PC-9 (cell line): ENCODE measurements around the gene TEDC2.

ENCODE experiments used
- EZH2 ChIP-seq: fragments of 200-600 bp; sonication (generic); IDR thresholded peaks from 2 replicates; pipeline ENCODE4 v1.8.0; 2017; ENCODE audit warnings: antibody characterized with exemption, low read depth
- TF ChIP-seq, protein P1 (sequence below): fragments of 200-600 bp; sonication (generic); conservative IDR thresholded peaks from 2 replicates; pipeline ENCODE4 v1.6.1; 2017; ENCODE audit warnings: mixed run types, antibody characterized with exemption, mild to moderate bottlenecking, moderate library complexity

DNA sequence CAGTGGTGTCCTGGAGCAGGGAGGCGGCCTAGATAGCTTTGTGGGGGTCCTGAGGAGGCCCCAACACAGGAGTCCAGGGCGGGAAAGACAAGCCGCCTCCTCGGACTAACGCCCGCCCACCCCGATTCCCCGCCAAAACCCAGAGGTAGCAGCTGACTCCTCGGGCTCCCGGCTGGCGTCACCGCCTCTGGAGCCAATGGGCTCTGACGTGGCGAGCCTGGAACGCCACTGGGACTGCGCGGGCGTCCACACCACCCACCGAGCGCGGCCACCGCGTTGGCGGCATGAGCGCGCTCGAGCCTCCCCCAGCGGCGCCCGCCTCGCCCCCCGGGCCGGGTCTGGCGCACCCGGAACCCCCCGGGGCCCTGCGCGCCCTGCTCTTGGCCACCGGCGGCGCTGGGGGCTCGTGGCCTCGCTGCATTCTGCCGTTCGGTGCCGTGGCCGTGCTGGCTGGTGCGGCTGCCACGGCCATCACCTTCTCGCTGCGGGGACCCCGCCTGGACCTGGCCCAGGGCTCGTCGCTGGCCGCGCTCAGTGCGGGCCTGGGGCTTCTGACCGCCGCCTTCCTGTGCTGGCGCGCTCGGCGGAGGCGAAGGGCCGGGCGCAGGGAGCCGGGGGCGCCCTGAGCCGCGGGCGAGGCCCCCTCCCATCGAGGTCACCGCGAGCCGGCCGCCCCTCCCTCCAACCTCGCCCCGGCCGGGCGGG is 7.8 kb downstream of the TEDC2 start:
- TF ChIP-seq, protein P1, sequence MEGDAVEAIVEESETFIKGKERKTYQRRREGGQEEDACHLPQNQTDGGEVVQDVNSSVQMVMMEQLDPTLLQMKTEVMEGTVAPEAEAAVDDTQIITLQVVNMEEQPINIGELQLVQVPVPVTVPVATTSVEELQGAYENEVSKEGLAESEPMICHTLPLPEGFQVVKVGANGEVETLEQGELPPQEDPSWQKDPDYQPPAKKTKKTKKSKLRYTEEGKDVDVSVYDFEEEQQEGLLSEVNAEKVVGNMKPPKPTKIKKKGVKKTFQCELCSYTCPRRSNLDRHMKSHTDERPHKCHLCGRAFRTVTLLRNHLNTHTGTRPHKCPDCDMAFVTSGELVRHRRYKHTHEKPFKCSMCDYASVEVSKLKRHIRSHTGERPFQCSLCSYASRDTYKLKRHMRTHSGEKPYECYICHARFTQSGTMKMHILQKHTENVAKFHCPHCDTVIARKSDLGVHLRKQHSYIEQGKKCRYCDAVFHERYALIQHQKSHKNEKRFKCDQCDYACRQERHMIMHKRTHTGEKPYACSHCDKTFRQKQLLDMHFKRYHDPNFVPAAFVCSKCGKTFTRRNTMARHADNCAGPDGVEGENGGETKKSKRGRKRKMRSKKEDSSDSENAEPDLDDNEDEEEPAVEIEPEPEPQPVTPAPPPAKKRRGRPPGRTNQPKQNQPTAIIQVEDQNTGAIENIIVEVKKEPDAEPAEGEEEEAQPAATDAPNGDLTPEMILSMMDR = no peak
- no peak for TF ChIP-seq EZH2
